ENCODE measurements around the gene VCAN. TPM values are rescaled to one million over a fixed set of nuclear protein-coding genes. Genes with fewer than 3 reads are reported as not detected.

VCAN gene
- polyA plus RNA-seq, 1 donor from 2014 or later, result 1,185 TPM

GRCh38 chr5:83485842-83486241, 14.3 kb downstream of the VCAN start:
- H3K9me2 ChIP-seq (ENCODE audit: insufficient read depth, low read length), result no peaks in the 10 kb centered on the region
- no peaks in the 10 kb centered on the region for H3K27me3 ChIP-seq (ENCODE audit: insufficient read depth, low read depth, low read length)
- no peaks in the 10 kb centered on the region for H3K9me3 ChIP-seq (ENCODE audit: low read length)
- H3K9ac ChIP-seq (ENCODE audit: low read length), result peak overlapping the region; percentile 99
- peaks cover 18% of the 10 kb centered on the region for H3F3A ChIP-seq (ENCODE audit: insufficient read depth, low read length, poor library complexity, severe bottlenecking)
- no peak overlapping the region for H2AFZ ChIP-seq (ENCODE audit: low read depth, low read length)
- TF ChIP-seq EP300 (conservative IDR thresholded peaks at IDR 0.05; ENCODE audit: poor library complexity, severe bottlenecking) (no peak), CTCF (IDR thresholded peaks at IDR 0.05; ENCODE audit: poor library complexity, severe bottlenecking) (no peak), REST (IDR thresholded peaks at IDR 0.05; ENCODE audit: borderline replicate concordance) (no peak), MXI1 (conservative IDR thresholded peaks at IDR 0.05; ENCODE audit: poor library complexity, severe bottlenecking) (no peak), RAD21 (conservative IDR thresholded peaks at IDR 0.05) (no peak), TAF1 (IDR thresholded peaks at IDR 0.05; ENCODE audit: low read depth) (no peak), SMC3 (conservative IDR thresholded peaks at IDR 0.05; ENCODE audit: poor library complexity) (no peak), EZH2 (IDR thresholded peaks at IDR 0.05; ENCODE audit: borderline replicate concordance, insufficient read depth, low read length, poor library complexity, severe bottlenecking) (no peak), POLR2AphosphoS5 (IDR thresholded peaks at IDR 0.05) (no peak)
- peak overlapping the region; percentile 99 for H3K27ac ChIP-seq (ENCODE audit: low read length)
- H3K4me3 ChIP-seq (ENCODE audit: low read length), result peak overlapping the region; percentile 84
- H3K79me2 ChIP-seq (replicated peaks; ENCODE audit: insufficient read depth, low read length), result peaks cover 100% of the 10 kb centered on the region
- H4K20me1 ChIP-seq (ENCODE audit: insufficient read depth), result peaks cover 85% of the 10 kb centered on the region
- H3K4me2 ChIP-seq (ENCODE audit: low read length), result peak overlapping the region; percentile 89
- peaks cover 54% of the 10 kb centered on the region for H3K36me3 ChIP-seq (ENCODE audit: insufficient read depth, low read length)

GRCh38 chr5:83487155-83487554, 15.6 kb downstream of the VCAN start:
- H4K20me1 ChIP-seq (ENCODE audit: insufficient read depth), result peaks cover 90% of the 10 kb centered on the region
- peak overlapping the region; percentile 76 for H3K4me2 ChIP-seq (ENCODE audit: low read length)
- peaks cover 100% of the 10 kb centered on the region for H3K79me2 ChIP-seq (replicated peaks; ENCODE audit: insufficient read depth, low read length)

More at GRCh38 chr5:83487155-83487554, 15.6 kb downstream of the VCAN start:
- Histone ChIP-seq H3F3A (ENCODE audit: insufficient read depth, low read length, poor library complexity, severe bottlenecking) (peaks cover 22% of the 10 kb centered on the region), H3K9ac (ENCODE audit: low read length) (peak overlapping the region; percentile 99), H2AFZ (ENCODE audit: low read depth, low read length) (no peak overlapping the region), H3K4me3 (ENCODE audit: low read length) (peak overlapping the region; percentile 84), H3K36me3 (ENCODE audit: insufficient read depth, low read length) (peaks cover 62% of the 10 kb centered on the region), H3K27me3 (ENCODE audit: insufficient read depth, low read depth, low read length) (no peaks in the 10 kb centered on the region), H3K9me3 (ENCODE audit: low read length) (no peaks in the 10 kb centered on the region), H3K27ac (ENCODE audit: low read length) (peak overlapping the region; percentile 99), H3K9me2 (ENCODE audit: insufficient read depth, low read length) (no peaks in the 10 kb centered on the region)
- peak; percentile 4 for TF ChIP-seq REST (IDR thresholded peaks at IDR 0.05; ENCODE audit: borderline replicate concordance)
- TF ChIP-seq EP300 (conservative IDR thresholded peaks at IDR 0.05; ENCODE audit: poor library complexity, severe bottlenecking), result no peak

Measured in neural cell (in vitro differentiated cells).